Measurements from ENCODE around the gene AAK1.

GRCh38 chr2:69623236-69623635, 20.3 kb downstream of the AAK1 start:
- TF ChIP-seq CTCF (conservative IDR thresholded peaks at IDR 0.05; ENCODE audit: low read depth, low read length) (no peak), EZH2 (IDR thresholded peaks at IDR 0.05; ENCODE audit: borderline replicate concordance, low read depth, low read length, poor library complexity, severe bottlenecking) (no peak)

All from A673 (cell line).